Spleen (tissue), 11 donors: ENCODE data around the gene PYGB. TPM values are rescaled to one million over a fixed set of nuclear protein-coding genes. Genes with fewer than 3 reads are reported as not detected.

ENCODE experiments used
- DNase-seq: peaks from one replicate; pipeline ENCODE4 v3.0.0-alpha.2; 2020
- H3K27ac ChIP-seq, 8 donors: fragments of 200-600 bp; sonication (generic) in 7 of 8; 1 replicate in 4 of 8; 2 replicates in 4 of 8; pipeline versions ENCODE4 v1.5.0 to v1.8.0; 2016 to 2021; ENCODE audit warnings: inconsistent platforms in 4 of 8, mild to moderate bottlenecking in 4 of 8, moderate library complexity in 1 of 8
- H3K27me3 ChIP-seq, 7 donors: fragments of 200-600 bp; sonication (generic) in 6 of 7; replicated peaks in 1 of 7; 1 replicate in 4 of 7; 2 replicates in 3 of 7; pipeline versions ENCODE4 v1.5.0 to v1.8.0; 2016 to 2021; ENCODE audit warnings: inconsistent platforms in 3 of 7, mild to moderate bottlenecking in 1 of 7
- H3K36me3 ChIP-seq, 6 donors: fragments of 200-600 bp; sonication (generic) in 5 of 6; 1 replicate in 4 of 6; 2 replicates in 2 of 6; pipeline versions ENCODE4 v1.5.0 to v1.8.0; 2016 to 2021; ENCODE audit warnings: inconsistent platforms in 2 of 6
- H3K4me1 ChIP-seq, 6 donors: fragments of 200-600 bp; sonication (generic) in 5 of 6; 1 replicate in 3 of 6; 2 replicates in 3 of 6; pipeline versions ENCODE4 v1.5.0 to v1.8.0; 2016 to 2021; ENCODE audit warnings: inconsistent platforms in 3 of 6
- H3K4me3 ChIP-seq, 8 donors: fragments of 200-600 bp; sonication (generic) in 7 of 8; 1 replicate in 4 of 8; 2 replicates in 4 of 8; pipeline versions ENCODE4 v1.5.0 to v1.8.0; 2016 to 2021; ENCODE audit warnings: inconsistent platforms in 4 of 8, mild to moderate bottlenecking in 4 of 8, moderate library complexity in 2 of 8
- H3K9me3 ChIP-seq, 8 donors: fragments of 200-600 bp; sonication (generic) in 7 of 8; 1 replicate in 4 of 8; 2 replicates in 4 of 8; pipeline versions ENCODE4 v1.5.0 to v1.8.0; 2016 to 2021; ENCODE audit warnings: inconsistent platforms in 4 of 8
- CTCF ChIP-seq, 11 experiments: fragments of 200-600 bp in 7 of 11; fragments of 450-650 bp in 4 of 11; sonication (generic) in 4 of 11; IDR thresholded peaks in 8 of 11; conservative IDR thresholded peaks in 3 of 11; 1 replicate in 7 of 11; 2 replicates in 4 of 11; pipeline versions ENCODE4 v1.4.0 to v1.8.0; 2016 to 2021; ENCODE audit warnings: antibody characterized with exemption in 11 of 11, inconsistent platforms in 4 of 11, mild to moderate bottlenecking in 1 of 11
- POLR2A ChIP-seq, 3 donors: fragments of 450-650 bp; IDR thresholded peaks; one replicate each; pipeline ENCODE4 v1.5.1; 2017; ENCODE audit warnings: antibody characterized with exemption in 3 of 3, mild to moderate bottlenecking in 1 of 3
- POLR2AphosphoS5 ChIP-seq, 3 donors: sonication (generic); formaldehyde crosslinking; IDR thresholded peaks; one replicate each; pipeline ENCODE4 v1.5.1; 2017; ENCODE audit warnings: antibody characterized with exemption in 3 of 3
- WGBS, 5 donors: extraction: QIAGEN DNeasy Blood & Tissue Kit in 3 of 5; methylation state at CpG; one replicate each; pipeline versions ENCODE4 v1.1.5 to v1.1.7; 2013 to 2018; 5-methylcytosine and 5-hydroxymethylcytosine counted together
- intact Hi-C: fragments of 100-400 bp; cut with DNase I; formaldehyde crosslinking; loops from one replicate; pipeline ENCODE4 v1.15.0; 2023; ENCODE audit warnings: low total_unique reads
- polyA plus RNA-seq, 3 donors: library from polyadenylated mRNA; stranded (reverse); fragments of 200-250 nt; gene quantifications; one replicate each; pipeline ENCODE4 v1.2.1, GENCODE V29; 2013
- total RNA-seq, 7 donors: library from RNA; depleted of rRNA in 3 of 7; stranded (reverse); fragments of >200 nt in 3 of 7; fragmentation: NEBNext Ultra II Directional in 4 of 7; extraction: Animal tissue kit (Norgen Biotek cat#: 25700) in 4 of 7; gene quantifications; one replicate each; pipeline versions ENCODE4 v1.1.0 to v1.2.1, GENCODE V29; 2016 to 2021
- donor health status: healthy with polysubstance abuse.
- donor health status: DM: no; HTN: no; CAD: no; lungs with moderate emphysema.
- donor health status: DM: no; HTN: no; CAD: no.
- donor health status: Bipolar disorder and iron deficiency.
- donor health status: healthy.
- donor health status: DM: no; HTN: no; CAD: no.
- donor health status: DM: yes; HTN: yes; CAD: no.

PYGB gene
- total and polyA plus RNA-seq, 10 donors: 10.5 to 47.8 (median 32.3) TPM

DNA sequence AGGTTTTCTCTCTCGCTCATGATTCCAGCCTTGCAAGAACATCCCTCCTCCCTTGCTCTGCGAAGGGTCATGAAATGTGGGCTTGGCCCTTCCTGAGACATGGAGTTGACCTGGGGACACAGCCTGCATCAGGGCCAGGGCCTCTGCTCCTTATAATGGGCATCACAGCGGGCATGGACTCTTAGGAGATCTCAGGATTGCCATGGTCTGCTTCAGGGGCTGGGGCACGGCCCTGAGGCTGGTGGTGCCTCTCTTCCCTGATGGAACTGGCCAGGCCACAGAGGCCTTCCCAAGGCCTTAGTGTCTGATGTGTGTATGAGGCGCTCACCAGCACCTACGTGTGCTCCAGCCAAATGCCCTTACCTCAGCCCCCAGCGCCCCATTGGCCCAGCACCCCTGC, 28.5 kb upstream of the PYGB start:
- no peaks in the 10 kb centered on the region for H3K9me3 ChIP-seq
- TF ChIP-seq POLR2AphosphoS5 (IDR thresholded peaks at IDR 0.05) (no peak), POLR2A (IDR thresholded peaks at IDR 0.05) (no peak), CTCF (IDR thresholded peaks at IDR 0.05 in 8 of 11, conservative IDR thresholded peaks at IDR 0.05 in 3 of 11) (no peak)
- DNase-seq: no peak
- peaks cover 0 to 86% (median 42%) of the 10 kb centered on the region in 6 donors for H3K36me3 ChIP-seq
- H3K4me1 ChIP-seq: peaks cover 0 to 5% (median 0%) of the 10 kb centered on the region in 6 donors
- WGBS, 5 donors: 91 to 99% (median 95%) methylated on average over 5 to 7 of the region's 7 CpGs
- no peaks in the 10 kb centered on the region for H3K27me3 ChIP-seq
- intact Hi-C loops: no loop called here
- H3K4me3 ChIP-seq: no peak overlapping the region
- no peak overlapping the region for H3K27ac ChIP-seq

GRCh38 chr20:25220021-25220730, 27.7 kb upstream of the PYGB start:
- Histone ChIP-seq H3K36me3 (peaks cover 0 to 86% (median 35%) of the 10 kb centered on the region in 6 donors), H3K27me3 (no peaks in the 10 kb centered on the region), H3K27ac (no peak overlapping the region), H3K9me3 (no peaks in the 10 kb centered on the region), H3K4me3 (no peak overlapping the region), H3K4me1 (peaks cover 0 to 5% (median 0%) of the 10 kb centered on the region in 6 donors)
- 72 to 87% (median 86%) methylated on average over 10 to 16 of the region's 16 CpGs for WGBS, 5 donors
- intact Hi-C loops: no loop called here
- no peak for DNase-seq
- TF ChIP-seq CTCF (IDR thresholded peaks at IDR 0.05 in 8 of 11, conservative IDR thresholded peaks at IDR 0.05 in 3 of 11): peak in 3 of 11 experiments; percentile 23 to 31 (median 26)
- no peak for TF ChIP-seq POLR2AphosphoS5 (IDR thresholded peaks at IDR 0.05)

GRCh38 chr20:25220810-25221591, 26.9 kb upstream of the PYGB start:
- WGBS, 5 donors: 82 to 91% (median 86%) methylated on average over 15 of the region's 15 CpGs
- Histone ChIP-seq H3K9me3 (no peaks in the 10 kb centered on the region), H3K4me3 (no peak overlapping the region), H3K4me1 (peaks cover 0 to 5% (median 0%) of the 10 kb centered on the region in 6 donors), H3K27me3 (no peaks in the 10 kb centered on the region), H3K27ac (no peak overlapping the region), H3K36me3 (peaks cover 0 to 86% (median 34%) of the 10 kb centered on the region in 6 donors)
- DNase-seq: no peak
- no peak for TF ChIP-seq POLR2A (IDR thresholded peaks at IDR 0.05)
- no peak for TF ChIP-seq CTCF (IDR thresholded peaks at IDR 0.05 in 8 of 11, conservative IDR thresholded peaks at IDR 0.05 in 3 of 11)
- TF ChIP-seq POLR2AphosphoS5 (IDR thresholded peaks at IDR 0.05): no peak
- intact Hi-C loops: no loop called here
